GM18505 (cell line): Measurements from ENCODE around the gene FGD6.
A peak's percentile ranks its signal among the peaks of the same experiment; 100 is the strongest.

Experiments used
- ATAC-seq: cut with Tn5 transposase; IDR thresholded peaks from one replicate; pipeline ENCODE4 v1.9.1; 2021; ENCODE audit not compliant: unreplicated experiment
- POLR2A ChIP-seq: IDR thresholded peaks from 4 replicates; pipeline ENCODE4 v1.6.1; 2011; ENCODE audit warnings: borderline replicate concordance; ENCODE audit not compliant: insufficient read depth, insufficient read length; ENCODE audit errors: extremely low read depth

The FGD6 gene

GRCh38 chr12:95217377-95218149 is at the start of gene FGD6, which contains the start of gene VEZT:
FGD6 (minus strand) TSS chr12:95217467; CDS start chr12:95217240, 227 bp downstream.
VEZT (plus strand) TSS chr12:95217807; CDS start chr12:95217851, 44 bp downstream.
- peak; percentile 88 for ATAC-seq
- peak; percentile 70 for TF ChIP-seq POLR2A

GRCh38 chr12:95266254-95266653 is 49.0 kb upstream of the FGD6 start:
- ATAC-seq, result no peak
- no peak for TF ChIP-seq POLR2A

- no peak for TF ChIP-seq POLR2A
- ATAC-seq, result no peak
These were observed 48.5 kb upstream of the FGD6 start for GRCh38 chr12:95265765-95266164.

- TF ChIP-seq POLR2A, result no peak
- ATAC-seq, result no peak
These were observed 45.5 kb upstream of the FGD6 start for GRCh38 chr12:95262808-95263207.

- no peak for ATAC-seq
- no peak for TF ChIP-seq POLR2A
These were observed 43.8 kb upstream of the FGD6 start for GRCh38 chr12:95261109-95261508.

- TF ChIP-seq POLR2A, result no peak
- no peak for ATAC-seq
These were observed 42.1 kb upstream of the FGD6 start for GRCh38 chr12:95259368-95259767.

DNA sequence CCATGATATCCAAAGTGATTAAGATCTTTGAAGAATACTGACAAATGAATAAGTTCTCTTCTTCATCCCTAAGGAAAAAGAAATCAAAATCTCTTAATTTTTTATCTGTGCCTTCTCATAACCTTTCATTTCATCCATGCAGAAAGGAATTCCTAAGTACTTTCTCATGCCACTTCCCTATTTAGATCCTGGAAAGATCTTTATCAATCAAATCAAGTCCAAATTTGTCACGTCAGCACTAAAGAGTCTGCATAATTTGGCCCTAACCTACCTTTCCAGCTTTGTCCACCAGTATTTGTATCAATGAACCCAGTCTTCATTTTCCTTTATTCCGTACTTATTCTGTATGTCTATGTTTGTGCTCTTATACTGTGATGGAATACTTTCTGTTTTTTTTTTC is 41.5 kb upstream of the FGD6 start:
- no peak for ATAC-seq
- no peak for TF ChIP-seq POLR2A

DNA sequence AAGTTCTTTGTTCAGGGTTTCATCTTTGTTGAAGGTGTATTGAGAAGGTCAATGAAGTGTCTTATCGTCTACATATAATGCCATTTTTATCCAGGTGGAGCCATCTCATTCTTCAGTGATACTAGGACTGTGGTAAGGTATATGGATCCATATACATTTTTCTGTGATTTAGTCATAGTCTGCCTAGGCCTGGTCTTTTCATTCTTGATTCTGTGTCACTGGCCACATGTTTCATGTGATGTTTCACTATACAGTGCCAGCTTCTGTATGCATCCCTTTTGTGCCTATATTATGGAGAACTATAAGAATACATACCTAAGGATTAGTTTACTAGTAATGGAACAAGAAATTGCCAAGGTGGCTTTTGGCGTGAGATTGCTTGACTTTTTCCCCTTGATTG is 40.9 kb upstream of the FGD6 start:
- no peak for ATAC-seq
- TF ChIP-seq POLR2A, result no peak

- ATAC-seq, result no peak
- no peak for TF ChIP-seq POLR2A
These were observed 40.3 kb upstream of the FGD6 start for GRCh38 chr12:95257541-95257940.

GRCh38 chr12:95253386-95253785 is 36.1 kb upstream of the FGD6 start:
- no peak for ATAC-seq
- TF ChIP-seq POLR2A, result no peak

- TF ChIP-seq POLR2A, result no peak
- no peak for ATAC-seq
These were observed 31.5 kb upstream of the FGD6 start for GRCh38 chr12:95248604-95249360.

GRCh38 chr12:95248095-95248494 is 30.8 kb upstream of the FGD6 start:
- no peak for ATAC-seq
- TF ChIP-seq POLR2A, result no peak

DNA sequence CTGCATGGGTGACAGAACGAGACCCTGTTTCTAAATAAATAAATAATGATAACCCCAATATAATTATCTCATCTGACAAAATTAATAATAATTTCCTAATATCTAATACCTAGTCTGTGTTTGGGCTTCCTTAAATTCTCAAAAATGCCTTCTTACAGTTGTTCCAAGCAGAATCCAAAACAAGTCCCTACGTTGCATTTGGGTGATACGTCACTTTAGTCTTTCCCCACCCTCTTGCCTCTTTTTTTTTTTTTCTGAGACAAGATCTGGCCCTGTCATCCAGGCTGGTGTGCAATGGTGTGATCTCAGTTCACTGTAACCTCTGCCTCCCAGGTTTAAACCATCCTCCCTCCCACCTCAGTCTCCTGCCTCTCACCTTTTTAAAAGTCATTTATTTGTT is 27.1 kb upstream of the FGD6 start:
- no peak for TF ChIP-seq POLR2A
- no peak for ATAC-seq
